Epithelial cell of proximal tubule (primary cell): Measurements from ENCODE around the gene EI24. TPM values are rescaled to one million over a fixed set of nuclear protein-coding genes. Genes with fewer than 3 reads are reported as not detected.

Experiments
- DNase-seq: peaks from one replicate; pipeline ENCODE4 v3.0.0-alpha.2; 2011; ENCODE audit warnings: low read depth
- H3K4me3 ChIP-seq: 2 replicates; pipeline ENCODE4 v1.5.1; 2011; ENCODE audit warnings: low read depth, mild to moderate bottlenecking, low read length
- total RNA-seq: library from RNA; depleted of rRNA; stranded (reverse); fragments of >200 nt; gene quantifications from 2 replicates; pipeline ENCODE4 v1.2.3, GENCODE V29; 2015
- TF ChIP-seq, protein P1 (sequence below): conservative IDR thresholded peaks from 2 replicates; pipeline ENCODE4 v1.5.1; 2012; ENCODE audit warnings: low read depth, mild to moderate bottlenecking, low read length

EI24 gene
- total RNA-seq, 1 donor from 2014 or later, result 140 TPM

DNA sequence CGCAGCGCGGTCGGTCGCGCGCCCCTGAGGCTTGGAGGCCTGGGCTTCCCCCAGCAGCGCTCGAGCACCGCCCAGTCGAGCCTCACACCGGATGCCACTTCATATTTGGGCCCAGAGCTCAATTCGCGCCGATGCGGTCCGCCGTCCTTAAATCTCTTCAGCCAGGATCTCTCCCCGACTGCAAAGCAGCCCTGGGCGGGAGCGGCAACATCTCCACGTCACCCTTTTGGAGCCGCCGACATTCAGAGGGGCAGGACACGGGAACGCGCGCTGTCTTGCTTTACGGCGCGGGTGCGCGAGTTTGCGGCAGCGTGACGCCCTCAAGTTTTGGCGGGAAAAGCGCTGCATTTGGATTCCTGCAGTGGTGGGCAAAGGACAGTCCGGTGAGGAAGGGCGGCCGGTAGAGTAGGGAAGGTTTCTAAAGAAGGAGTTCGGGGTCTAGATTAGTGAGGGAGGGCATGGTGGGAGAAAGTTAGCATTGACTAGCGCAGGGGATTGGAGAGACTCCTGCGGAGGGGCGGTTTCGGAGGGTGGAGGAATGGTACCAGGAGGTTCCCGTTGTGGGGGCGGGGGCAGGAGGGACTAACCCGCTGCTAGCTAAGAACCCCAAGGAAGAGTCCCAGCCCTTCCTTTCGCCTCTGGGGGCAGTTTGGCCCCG, 56.5 kb downstream of the EI24 start:
- H3K4me3 ChIP-seq, result peak overlapping the region; percentile 72
- DNase-seq, result no peak
- TF ChIP-seq, protein P1, sequence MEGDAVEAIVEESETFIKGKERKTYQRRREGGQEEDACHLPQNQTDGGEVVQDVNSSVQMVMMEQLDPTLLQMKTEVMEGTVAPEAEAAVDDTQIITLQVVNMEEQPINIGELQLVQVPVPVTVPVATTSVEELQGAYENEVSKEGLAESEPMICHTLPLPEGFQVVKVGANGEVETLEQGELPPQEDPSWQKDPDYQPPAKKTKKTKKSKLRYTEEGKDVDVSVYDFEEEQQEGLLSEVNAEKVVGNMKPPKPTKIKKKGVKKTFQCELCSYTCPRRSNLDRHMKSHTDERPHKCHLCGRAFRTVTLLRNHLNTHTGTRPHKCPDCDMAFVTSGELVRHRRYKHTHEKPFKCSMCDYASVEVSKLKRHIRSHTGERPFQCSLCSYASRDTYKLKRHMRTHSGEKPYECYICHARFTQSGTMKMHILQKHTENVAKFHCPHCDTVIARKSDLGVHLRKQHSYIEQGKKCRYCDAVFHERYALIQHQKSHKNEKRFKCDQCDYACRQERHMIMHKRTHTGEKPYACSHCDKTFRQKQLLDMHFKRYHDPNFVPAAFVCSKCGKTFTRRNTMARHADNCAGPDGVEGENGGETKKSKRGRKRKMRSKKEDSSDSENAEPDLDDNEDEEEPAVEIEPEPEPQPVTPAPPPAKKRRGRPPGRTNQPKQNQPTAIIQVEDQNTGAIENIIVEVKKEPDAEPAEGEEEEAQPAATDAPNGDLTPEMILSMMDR, result no peak

DNA sequence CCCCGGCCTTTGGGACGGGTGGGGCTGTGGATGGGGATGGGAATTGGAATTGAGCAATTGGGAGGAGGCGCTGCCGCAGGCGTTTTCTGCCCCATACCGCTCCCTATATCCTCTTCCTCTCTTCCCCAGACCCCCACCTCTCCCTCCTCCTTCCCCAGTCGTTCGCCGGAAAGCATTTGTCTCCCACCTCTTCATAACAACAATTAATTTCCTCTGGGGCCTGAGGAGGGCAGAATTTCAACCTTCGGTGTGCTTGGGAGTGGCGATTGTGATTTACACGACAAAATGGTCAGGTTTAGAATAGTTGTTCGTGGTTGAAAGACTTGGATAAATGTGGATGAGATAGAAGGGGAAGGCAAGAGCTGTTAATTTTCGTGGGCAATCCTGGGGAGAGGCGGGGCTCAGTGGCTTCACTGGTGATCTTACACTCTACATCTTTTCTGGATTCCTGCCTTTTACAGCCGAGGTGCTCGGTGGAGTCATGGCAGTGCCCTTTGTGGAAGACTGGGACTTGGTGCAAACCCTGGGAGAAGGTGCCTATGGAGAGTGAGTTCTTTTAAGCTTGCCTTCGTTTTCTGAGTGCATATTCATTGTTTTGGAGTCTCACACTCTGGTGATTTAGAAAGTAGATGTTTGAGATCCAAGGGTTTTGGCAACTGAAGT, 57.1 kb downstream of the EI24 start:
- peak overlapping the region; percentile 72 for H3K4me3 ChIP-seq
- no peak for DNase-seq
- TF ChIP-seq, protein P1, result peak; percentile 53

DNA sequence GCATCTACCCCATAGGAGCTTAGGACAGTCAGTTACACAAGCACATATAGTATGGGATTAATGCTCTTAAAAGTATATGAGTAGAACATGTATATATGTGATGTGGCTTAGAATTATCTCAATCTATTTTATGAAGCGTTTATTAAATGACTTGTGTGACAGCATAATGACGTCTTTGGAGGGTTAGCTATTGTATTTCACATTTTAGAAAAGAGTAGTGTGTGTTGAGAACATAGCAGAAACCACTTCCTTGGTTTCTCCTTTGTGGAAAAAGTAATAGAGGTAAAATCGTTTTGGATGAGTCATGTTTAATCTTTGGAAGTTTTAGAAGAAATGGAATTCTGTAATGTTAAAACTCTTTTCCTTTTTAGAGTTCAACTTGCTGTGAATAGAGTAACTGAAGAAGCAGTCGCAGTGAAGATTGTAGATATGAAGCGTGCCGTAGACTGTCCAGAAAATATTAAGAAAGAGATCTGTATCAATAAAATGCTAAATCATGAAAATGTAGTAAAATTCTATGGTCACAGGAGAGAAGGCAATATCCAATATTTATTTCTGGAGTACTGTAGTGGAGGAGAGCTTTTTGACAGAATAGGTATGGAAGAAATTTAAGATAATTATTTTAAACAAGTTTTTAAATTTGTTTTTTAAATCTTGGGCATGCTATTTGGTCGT, 58.1 kb downstream of the EI24 start:
- TF ChIP-seq, protein P1, result no peak
- no peak for DNase-seq
- H3K4me3 ChIP-seq, result peak overlapping the region; percentile 72

Other genes with a start within 250 kb of the EI24 start
- gene FEZ1, start 73.2 kb upstream of the EI24 start, total RNA-seq, result 20.5 and 25.7 TPM in 2 replicates
- 170 and 190 TPM in 2 replicates for gene STT3A, start 23.4 kb downstream of the EI24 start, total RNA-seq
- 43.2 and 48.9 TPM in 2 replicates for gene CHEK1, start 55.7 kb downstream of the EI24 start, total RNA-seq
- not detected in 2 replicates for gene ACRV1, start 111.4 kb downstream of the EI24 start, total RNA-seq
- gene PATE1, start 176.8 kb downstream of the EI24 start, total RNA-seq, result not detected in 2 replicates
- 0.07 TPM in 1 of 2 replicates, not detected in the other for gene PATE2, start 209.4 kb downstream of the EI24 start, total RNA-seq
- not detected in 2 replicates for gene PATE3, start 218.7 kb downstream of the EI24 start, total RNA-seq